B cell (primary cell): ENCODE measurements around the gene GPX3. TPM values are rescaled to one million over a fixed set of nuclear protein-coding genes. Genes with fewer than 3 reads are reported as not detected.

Experiments
- ATAC-seq: fragments of 200-7000 bp; cut with Tn5 transposase; one replicate; pipeline ENCODE4 v1.10.0; 2021; ENCODE audit warnings: low read depth, mild to moderate bottlenecking, moderate number of reproducible peaks, moderate library complexity
- CTCF ChIA-PET: fragments of 350-600 bp; sonication (Branson Sonifier 250); formaldehyde crosslinking; loops from one replicate; lab custom pipeline; 2021; ENCODE audit warnings: antibody characterized with exemption, inconsistent platforms; lab: Charles Lee
- POLR2A ChIA-PET: fragments of 350-600 bp; sonication (Branson Sonifier 250); formaldehyde crosslinking; loops from one replicate; lab custom pipeline; 2021; ENCODE audit warnings: antibody characterized with exemption; lab: Charles Lee
- DNase-seq: peaks from one replicate; pipeline ENCODE4 v3.0.0; 2013
- H2AFZ ChIP-seq: 2 replicates; pipeline ENCODE4 v1.6.1; 2012; ENCODE audit warnings: mild to moderate bottlenecking, low read depth, low read length; ENCODE audit not compliant: insufficient read depth, poor library complexity, severe bottlenecking
- H3K27ac ChIP-seq, 2 donors: 1 replicate in 1 of 2; 2 replicates in 1 of 2; pipeline ENCODE4 v1.5.1; 2012 to 2013; ENCODE audit warnings: low read length in 2 of 2, mild to moderate bottlenecking in 2 of 2, moderate library complexity in 1 of 2
- H3K27me3 ChIP-seq, 4 experiments: fragments of 200-600 bp in 1 of 4; sonication (generic) in 1 of 4; replicated peaks in 1 of 4; 1 replicate in 2 of 4; 2 replicates in 2 of 4; pipeline versions ENCODE4 v1.6.1 to v1.7.0; 2013 to 2016; ENCODE audit warnings: low read length in 3 of 4, mild to moderate bottlenecking in 2 of 4, mixed read lengths in 1 of 4, moderate library complexity in 1 of 4; ENCODE audit not compliant: insufficient read depth in 4 of 4, control insufficient read depth in 3 of 4; ENCODE audit errors: control extremely low read depth in 1 of 4
- H3K36me3 ChIP-seq, 2 experiments: replicated peaks in 1 of 2; 1 replicate in 1 of 2; 2 replicates in 1 of 2; pipeline versions ENCODE4 v1.6.1 to v1.7.1; 2013; ENCODE audit warnings: low read length in 1 of 2; ENCODE audit not compliant: insufficient read depth in 2 of 2, control insufficient read depth in 1 of 2; ENCODE audit errors: control extremely low read depth in 1 of 2, extremely low read depth in 1 of 2
- H3K4me1 ChIP-seq, 2 donors: fragments of 200-600 bp in 1 of 2; sonication (generic) in 1 of 2; 1 replicate in 1 of 2; 2 replicates in 1 of 2; pipeline versions ENCODE4 v1.5.1 to v1.6.1; 2013 to 2017; ENCODE audit warnings: low read length in 2 of 2; ENCODE audit not compliant: control insufficient read depth in 2 of 2, insufficient read depth in 2 of 2
- H3K4me2 ChIP-seq: replicated peaks from 2 replicates; pipeline ENCODE3; 2012; ENCODE audit warnings: mild to moderate bottlenecking, low read depth, low read length; ENCODE audit not compliant: poor library complexity, severe bottlenecking
- H3K4me3 ChIP-seq, 5 experiments: fragments of 200-600 bp in 1 of 5; sonication (generic) in 1 of 5; 1 replicate in 3 of 5; 2 replicates in 2 of 5; pipeline versions ENCODE4 v1.5.1 to v1.7.0; 2011 to 2016; ENCODE audit warnings: low read length in 4 of 5, mild to moderate bottlenecking in 4 of 5, low read depth in 2 of 5, control low read depth in 1 of 5, moderate library complexity in 1 of 5; ENCODE audit not compliant: insufficient read depth in 1 of 5; ENCODE audit errors: control extremely low read depth in 1 of 5, extremely low read depth in 1 of 5
- H3K79me2 ChIP-seq: fragments of 200-600 bp; sonication (generic); one replicate; pipeline ENCODE4 v1.6.0; 2016; ENCODE audit warnings: low read length; ENCODE audit not compliant: control insufficient read depth, insufficient read depth
- H3K9ac ChIP-seq: fragments of 200-600 bp; sonication (generic); 2 replicates; pipeline ENCODE4 v1.6.1; 2017; ENCODE audit warnings: mild to moderate bottlenecking, low read length, moderate library complexity
- H3K9me3 ChIP-seq, 3 donors: one replicate each; pipeline versions ENCODE4 v1.6.1 to v1.7.1; 2013; ENCODE audit warnings: low read length in 2 of 3; ENCODE audit not compliant: control insufficient read depth in 2 of 3, insufficient read depth in 1 of 3; ENCODE audit errors: control extremely low read depth in 1 of 3
- H4K20me1 ChIP-seq: 2 replicates; pipeline ENCODE4 v1.6.0; 2012; ENCODE audit warnings: mild to moderate bottlenecking, low read length; ENCODE audit not compliant: insufficient read depth, control insufficient read depth, poor library complexity, severe bottlenecking
- H3K27ac Mint-ChIP-seq: one replicate; pipeline ENCODE4 v1.8.0; 2021; ENCODE audit warnings: mixed read lengths
- H3K27me3 Mint-ChIP-seq: one replicate; pipeline ENCODE4 v1.8.0; 2021; ENCODE audit warnings: mixed read lengths
- H3K4me1 Mint-ChIP-seq: one replicate; pipeline ENCODE4 v1.8.0; 2021; ENCODE audit warnings: mixed read lengths
- H3K4me3 Mint-ChIP-seq: one replicate; pipeline ENCODE4 v1.8.0; 2021; ENCODE audit warnings: mixed read lengths
- H3K9me3 Mint-ChIP-seq: one replicate; pipeline ENCODE4 v1.8.0; 2022; ENCODE audit warnings: mixed read lengths; ENCODE audit not compliant: insufficient read depth
- CTCF ChIP-seq: fragments of 200-600 bp; IDR thresholded peaks from one replicate; pipeline ENCODE4 v1.8.0; 2022; ENCODE audit warnings: antibody characterized with exemption, mild to moderate bottlenecking
- EZH2 ChIP-seq: IDR thresholded peaks from 2 replicates; pipeline ENCODE4 v1.6.1; 2012; ENCODE audit warnings: borderline replicate concordance, low read depth, mild to moderate bottlenecking, moderate library complexity, low read length; ENCODE audit not compliant: insufficient read depth, poor library complexity, severe bottlenecking
- WGBS: methylation state at CpG from one replicate; pipeline ENCODE4 v1.1.5; 2013; ENCODE audit warnings: missing lambda C conversion rate; ENCODE audit not compliant: insufficient coverage; 5-methylcytosine and 5-hydroxymethylcytosine counted together
- intact Hi-C: fragments of 100-400 bp; cut with micrococcal nuclease; formaldehyde crosslinking; loops from one replicate; pipeline ENCODE4 v1.10.0; 2022
- polyA plus RNA-seq: library from polyadenylated mRNA; depleted of rRNA; stranded (reverse); fragments of >200 nt; gene quantifications from 2 replicates; pipeline ENCODE4 v1.2.3, GENCODE V29; 2012
- total RNA-seq, 2 donors: library from RNA; stranded (reverse); fragments of 120-200 nt in 1 of 2; gene quantifications; 1 replicate in 1 of 2; 2 replicates in 1 of 2; pipeline versions ENCODE4 v1.2.3 to v1.2.4, GENCODE V29; 2013 to 2022

The GPX3 gene
- total and polyA plus RNA-seq, 2 donors (not counting 1 experiment from before 2014, with no cell fraction given) = not detected

- no peak overlapping the region for H3K27ac ChIP-seq
- POLR2A ChIA-PET = no interaction called here
- ATAC-seq (no peak), DNase-seq (no peak)
- H2AFZ ChIP-seq = no peak overlapping the region
- H3K4me3 ChIP-seq = no peak overlapping the region
- Mint-ChIP-seq H3K27me3 (no peaks in the 10 kb centered on the region), H3K4me1 (no peaks in the 10 kb centered on the region), H3K9me3 (no peaks in the 10 kb centered on the region), H3K4me3 (no peak overlapping the region), H3K27ac (no peak overlapping the region)
- H3K4me2 ChIP-seq = no peak overlapping the region
- H4K20me1 ChIP-seq = peaks cover 76% of the 10 kb centered on the region
- no peaks in the 10 kb centered on the region for H3K4me1 ChIP-seq
- H3K27me3 ChIP-seq = no peaks in the 10 kb centered on the region
- CTCF ChIA-PET = interaction anchor here (0.9 kb wide), 1 partner anchor 10 kb away, joined by 3 read pairs; no protein-coding TSS in a partner anchor
- no peaks in the 10 kb centered on the region for H3K79me2 ChIP-seq
- intact Hi-C loops = no loop called here
- peaks cover 3 to 97% of the 10 kb centered on the region in 2 experiments for H3K36me3 ChIP-seq
- no peaks in the 10 kb centered on the region for H3K9me3 ChIP-seq
- 98% methylated on average over 10 of the region's 12 CpGs for WGBS
- no peak overlapping the region for H3K9ac ChIP-seq
- TF ChIP-seq CTCF (no peak), EZH2 (no peak)
These were observed 17.4 kb downstream of the GPX3 start for GRCh38 chr5:151037561-151038411.

- DNase-seq = no peak
- Histone ChIP-seq H3K79me2 (no peaks in the 10 kb centered on the region), H2AFZ (no peak overlapping the region), H3K27me3 (no peaks in the 10 kb centered on the region), H3K9me3 (no peaks in the 10 kb centered on the region), H3K36me3 (peaks cover 3 to 99% of the 10 kb centered on the region in 2 experiments), H3K4me2 (no peak overlapping the region), H3K4me3 (no peak overlapping the region), H4K20me1 (peaks cover 82% of the 10 kb centered on the region), H3K9ac (no peak overlapping the region), H3K4me1 (no peaks in the 10 kb centered on the region), H3K27ac (no peak overlapping the region)
- H3K4me3 Mint-ChIP-seq = no peak overlapping the region
- ATAC-seq = no peak
- H3K27ac Mint-ChIP-seq = no peak overlapping the region
- POLR2A ChIA-PET = no interaction called here
- WGBS = 100% methylated on average over 6 of the region's 8 CpGs
- no peaks in the 10 kb centered on the region for H3K9me3 Mint-ChIP-seq
- no peaks in the 10 kb centered on the region for H3K27me3 Mint-ChIP-seq
- H3K4me1 Mint-ChIP-seq = no peaks in the 10 kb centered on the region
- CTCF ChIA-PET = interaction anchor here (0.9 to 1.0 kb wide), 2 partner anchors 10 to 14 kb away, joined by 3 to 7 read pairs; no protein-coding TSS in a partner anchor
- intact Hi-C loops = no loop called here
- TF ChIP-seq EZH2 (no peak), CTCF (no peak)
These were observed 18.0 kb downstream of the GPX3 start for GRCh38 chr5:151038412-151038745.
